Nephron progenitor cell (in vitro differentiated cells): Measurements from ENCODE around the gene SART3.

Experiments used
- DNase-seq: peaks from one replicate; pipeline ENCODE4 v3.0.0; 2021
- H3K27ac Mint-ChIP-seq: 2 replicates; pipeline ENCODE4 v1.8.0; 2021; ENCODE audit warnings: mild to moderate bottlenecking, moderate library complexity, mixed read lengths
- H3K27me3 Mint-ChIP-seq: 2 replicates; pipeline ENCODE4 v1.8.0; 2021; ENCODE audit warnings: mild to moderate bottlenecking, low read depth, mixed read lengths; ENCODE audit not compliant: poor library complexity
- H3K36me3 Mint-ChIP-seq: 2 replicates; pipeline ENCODE4 v1.8.0; 2021; ENCODE audit warnings: low read depth, mixed read lengths
- H3K4me1 Mint-ChIP-seq: 2 replicates; pipeline ENCODE4 v1.8.0; 2021; ENCODE audit warnings: mixed read lengths
- H3K4me3 Mint-ChIP-seq: 2 replicates; pipeline ENCODE4 v1.8.0; 2021; ENCODE audit warnings: mild to moderate bottlenecking, moderate library complexity, mixed read lengths
- H3K9me3 Mint-ChIP-seq: 2 replicates; pipeline ENCODE4 v1.8.0; 2021; ENCODE audit warnings: mild to moderate bottlenecking, moderate library complexity, mixed read lengths
- CTCF ChIP-seq: fragments of 200-600 bp; sonication (generic); IDR thresholded peaks from 2 replicates; pipeline ENCODE4 v1.5.0; 2021; ENCODE audit warnings: antibody characterized with exemption

Gene SART3

GRCh38 chr12:108582978-108583770, 22.2 kb upstream of the SART3 start:
- peak overlapping the region; percentile 6 for H3K27ac Mint-ChIP-seq

GRCh38 chr12:108582509-108582908, 21.5 kb upstream of the SART3 start:
- no peak overlapping the region for H3K4me3 Mint-ChIP-seq
- peaks cover 42% of the 10 kb centered on the region for H3K4me1 Mint-ChIP-seq
- no peaks in the 10 kb centered on the region for H3K36me3 Mint-ChIP-seq
- no peak for DNase-seq
- H3K27me3 Mint-ChIP-seq: peaks cover 9% of the 10 kb centered on the region
- H3K27ac Mint-ChIP-seq: no peak overlapping the region
- no peak for TF ChIP-seq CTCF
- H3K9me3 Mint-ChIP-seq: no peaks in the 10 kb centered on the region

More at GRCh38 chr12:108582978-108583770, 22.2 kb upstream of the SART3 start:
- Mint-ChIP-seq H3K36me3 (no peaks in the 10 kb centered on the region), H3K4me3 (no peak overlapping the region), H3K27me3 (peaks cover 7% of the 10 kb centered on the region), H3K4me1 (peaks cover 49% of the 10 kb centered on the region), H3K9me3 (no peaks in the 10 kb centered on the region)
- no peak for DNase-seq
- TF ChIP-seq CTCF: no peak

GRCh38 chr12:108581311-108582227, 20.6 kb upstream of the SART3 start:
- no peak for TF ChIP-seq CTCF
- DNase-seq: no peak
- no peak overlapping the region for H3K4me3 Mint-ChIP-seq
- peaks cover 40% of the 10 kb centered on the region for H3K4me1 Mint-ChIP-seq
- H3K27ac Mint-ChIP-seq: no peak overlapping the region
- no peaks in the 10 kb centered on the region for H3K9me3 Mint-ChIP-seq
- peaks cover 9% of the 10 kb centered on the region for H3K27me3 Mint-ChIP-seq
- no peaks in the 10 kb centered on the region for H3K36me3 Mint-ChIP-seq

GRCh38 chr12:108580531-108580930, 19.6 kb upstream of the SART3 start:
- H3K4me1 Mint-ChIP-seq: peaks cover 40% of the 10 kb centered on the region
- DNase-seq: no peak
- H3K9me3 Mint-ChIP-seq: no peaks in the 10 kb centered on the region
- H3K27me3 Mint-ChIP-seq: peaks cover 13% of the 10 kb centered on the region
- no peak overlapping the region for H3K4me3 Mint-ChIP-seq
- no peaks in the 10 kb centered on the region for H3K36me3 Mint-ChIP-seq
- no peak overlapping the region for H3K27ac Mint-ChIP-seq
- no peak for TF ChIP-seq CTCF

GRCh38 chr12:108578813-108579212, 17.8 kb upstream of the SART3 start:
- DNase-seq: no peak
- Mint-ChIP-seq H3K27me3 (peaks cover 17% of the 10 kb centered on the region), H3K4me1 (peaks cover 32% of the 10 kb centered on the region), H3K9me3 (no peaks in the 10 kb centered on the region), H3K27ac (no peak overlapping the region), H3K36me3 (no peaks in the 10 kb centered on the region), H3K4me3 (no peak overlapping the region)
- no peak for TF ChIP-seq CTCF
